Activated CD4-positive, alpha-beta T cell treated with anti-CD3 and anti-CD28 coated beads, Interleukin-2, amount 10 ng/mL, durations not matched to agents 7 days and 5 days (primary cell): ENCODE results near the gene SIPA1L2. TPM values are rescaled to one million over a fixed set of nuclear protein-coding genes. Genes with fewer than 3 reads are reported as not detected.

Experiments used
- CTCF ChIA-PET: fragments of 350-600 bp; sonication (Branson Sonifier 250); formaldehyde crosslinking; loops from one replicate; lab custom pipeline; 2021; ENCODE audit warnings: antibody characterized with exemption; lab: Charles Lee
- POLR2A ChIA-PET: fragments of 350-600 bp; sonication (Branson Sonifier 250); formaldehyde crosslinking; loops from one replicate; lab custom pipeline; 2021; ENCODE audit warnings: antibody characterized with exemption; lab: Charles Lee
- DNase-seq: peaks from one replicate; pipeline ENCODE4 v3.0.0-alpha.2; 2020
- H3K27ac Mint-ChIP-seq: one replicate; pipeline ENCODE4 v1.8.0; 2021; ENCODE audit warnings: mild to moderate bottlenecking, moderate library complexity, mixed read lengths
- H3K27me3 Mint-ChIP-seq: one replicate; pipeline ENCODE4 v1.8.0; 2021; ENCODE audit warnings: mixed read lengths
- H3K36me3 Mint-ChIP-seq: one replicate; pipeline ENCODE4 v1.8.0; 2021; ENCODE audit warnings: low read depth, mixed read lengths
- H3K4me1 Mint-ChIP-seq: one replicate; pipeline ENCODE4 v1.8.0; 2021; ENCODE audit warnings: mixed read lengths
- H3K4me3 Mint-ChIP-seq: one replicate; pipeline ENCODE4 v1.8.0; 2021; ENCODE audit warnings: mild to moderate bottlenecking, moderate library complexity, mixed read lengths
- H3K9me3 Mint-ChIP-seq: one replicate; pipeline ENCODE4 v1.8.0; 2021; ENCODE audit warnings: mixed read lengths
- total RNA-seq, 2 experiments: library from RNA; stranded (reverse); gene quantifications; one replicate each; pipeline ENCODE4 v1.2.3, GENCODE V29; 2021

The SIPA1L2 gene
- total RNA-seq, 2 experiments from 2014 or later = 0.62 to 0.77 TPM

GRCh38 chr1:232593717-232594502, 36.0 kb downstream of the SIPA1L2 start:
- ChIA-PET CTCF (interaction anchor here (1.6 to 2.3 kb wide), 2 partner anchors 15 to 34 kb away, joined by 3 to 6 read pairs; no protein-coding TSS in a partner anchor), POLR2A (no interaction called here)
- DNase-seq = no peak
- H3K9me3 Mint-ChIP-seq = peaks cover 7% of the 10 kb centered on the region
- H3K4me3 Mint-ChIP-seq = no peak overlapping the region
- peaks cover 10% of the 10 kb centered on the region for H3K36me3 Mint-ChIP-seq
- no peaks in the 10 kb centered on the region for H3K27me3 Mint-ChIP-seq
- peaks cover 43% of the 10 kb centered on the region for H3K4me1 Mint-ChIP-seq
- H3K27ac Mint-ChIP-seq = peak overlapping the region; percentile 1

- no peaks in the 10 kb centered on the region for H3K27me3 Mint-ChIP-seq
- H3K36me3 Mint-ChIP-seq = peaks cover 10% of the 10 kb centered on the region
- no peak for DNase-seq
- H3K4me1 Mint-ChIP-seq = peaks cover 21% of the 10 kb centered on the region
- H3K4me3 Mint-ChIP-seq = no peak overlapping the region
- CTCF ChIA-PET = interaction anchor here (1.3 kb wide), 1 partner anchor 12 kb away, joined by 4 read pairs; no protein-coding TSS in a partner anchor
- no peak overlapping the region for H3K27ac Mint-ChIP-seq
- peaks cover 16% of the 10 kb centered on the region for H3K9me3 Mint-ChIP-seq
- POLR2A ChIA-PET = no interaction called here
Observed at GRCh38 chr1:232591344-232591743, 38.6 kb downstream of the SIPA1L2 start.

GRCh38 chr1:232590744-232591082, 39.2 kb downstream of the SIPA1L2 start:
- Mint-ChIP-seq H3K4me3 (no peak overlapping the region), H3K4me1 (peaks cover 18% of the 10 kb centered on the region), H3K36me3 (peaks cover 10% of the 10 kb centered on the region), H3K9me3 (peaks cover 16% of the 10 kb centered on the region), H3K27ac (no peak overlapping the region), H3K27me3 (no peaks in the 10 kb centered on the region)
- CTCF ChIA-PET = interaction anchor here (1.0 to 2.4 kb wide), 3 partner anchors 8 to 11 kb away, joined by 3 to 6 read pairs (median 4); no protein-coding TSS in a partner anchor
- no peak for DNase-seq
- POLR2A ChIA-PET = no interaction called here

- H3K27me3 Mint-ChIP-seq = no peaks in the 10 kb centered on the region
- no peak overlapping the region for H3K4me3 Mint-ChIP-seq
- no peak for DNase-seq
- H3K27ac Mint-ChIP-seq = peak overlapping the region; percentile 51
- H3K9me3 Mint-ChIP-seq = peaks cover 16% of the 10 kb centered on the region
- ChIA-PET CTCF (interaction anchor here (0.5 to 2.4 kb wide), 5 partner anchors 9 to 649 kb away, joined by 3 to 6 read pairs (median 4); no protein-coding TSS in a partner anchor), POLR2A (no interaction called here)
- peaks cover 18% of the 10 kb centered on the region for H3K4me1 Mint-ChIP-seq
- H3K36me3 Mint-ChIP-seq = peaks cover 10% of the 10 kb centered on the region
Observed at GRCh38 chr1:232589812-232590743, 39.9 kb downstream of the SIPA1L2 start.

- POLR2A ChIA-PET = no interaction called here
- Mint-ChIP-seq H3K27me3 (no peaks in the 10 kb centered on the region), H3K4me3 (no peak overlapping the region), H3K36me3 (peaks cover 10% of the 10 kb centered on the region), H3K9me3 (peaks cover 18% of the 10 kb centered on the region), H3K4me1 (peaks cover 18% of the 10 kb centered on the region), H3K27ac (no peak overlapping the region)
- CTCF ChIA-PET = interaction anchor here (1.0 to 2.4 kb wide), 3 partner anchors 9 to 26 kb away, joined by 3 to 6 read pairs (median 4); no protein-coding TSS in a partner anchor
- no peak for DNase-seq
Observed at GRCh38 chr1:232589111-232589811, 40.7 kb downstream of the SIPA1L2 start.

DNA sequence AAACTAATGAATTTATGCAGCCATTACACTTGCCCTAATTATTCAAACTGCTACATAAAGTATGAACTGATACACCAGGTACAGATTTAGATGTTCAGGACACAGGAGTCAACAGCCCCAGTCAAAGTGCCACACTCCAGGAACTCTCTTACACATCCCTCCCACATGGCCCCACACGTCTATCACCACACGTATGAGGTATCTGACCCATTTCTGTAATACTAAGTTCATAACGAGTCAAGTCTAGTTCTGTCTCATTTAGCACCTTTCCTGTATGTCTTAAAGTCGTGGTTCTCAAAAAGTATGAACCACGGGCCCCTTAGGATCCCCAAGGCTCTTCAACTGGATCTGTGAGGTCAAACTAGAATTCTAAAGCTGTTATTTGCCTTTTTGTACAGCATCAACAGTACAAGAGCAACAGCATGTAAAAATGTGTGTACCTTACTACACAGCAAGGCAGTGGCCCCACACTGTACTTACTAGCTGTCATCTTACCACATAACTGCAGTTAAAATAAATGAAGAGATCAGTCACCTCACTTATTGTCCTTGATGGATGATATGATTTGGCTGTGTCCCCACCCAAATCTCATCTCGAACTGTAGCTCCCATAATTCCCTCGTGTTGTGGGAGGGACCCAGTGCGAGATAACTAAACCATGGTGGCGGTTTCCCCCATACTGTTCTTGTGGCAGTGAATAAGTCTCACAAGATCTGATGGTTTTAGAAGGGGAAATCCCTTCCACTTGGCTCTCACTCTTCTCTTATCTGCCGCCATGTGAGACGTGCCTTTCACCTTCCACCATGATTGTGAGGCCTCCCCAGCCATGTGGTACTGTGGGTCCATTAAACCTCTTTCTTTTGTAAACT, 42.6 kb downstream of the SIPA1L2 start:
- H3K27ac Mint-ChIP-seq = no peak overlapping the region
- CTCF ChIA-PET = no interaction called here
- H3K4me1 Mint-ChIP-seq = peaks cover 18% of the 10 kb centered on the region
- peaks cover 12% of the 10 kb centered on the region for H3K36me3 Mint-ChIP-seq
- no peaks in the 10 kb centered on the region for H3K27me3 Mint-ChIP-seq
- no peak for DNase-seq
- no peak overlapping the region for H3K4me3 Mint-ChIP-seq
- POLR2A ChIA-PET = interaction anchor here (0.7 kb wide), 1 partner anchor 9 kb away, joined by 4 read pairs; no protein-coding TSS in a partner anchor
- peaks cover 18% of the 10 kb centered on the region for H3K9me3 Mint-ChIP-seq

DNA sequence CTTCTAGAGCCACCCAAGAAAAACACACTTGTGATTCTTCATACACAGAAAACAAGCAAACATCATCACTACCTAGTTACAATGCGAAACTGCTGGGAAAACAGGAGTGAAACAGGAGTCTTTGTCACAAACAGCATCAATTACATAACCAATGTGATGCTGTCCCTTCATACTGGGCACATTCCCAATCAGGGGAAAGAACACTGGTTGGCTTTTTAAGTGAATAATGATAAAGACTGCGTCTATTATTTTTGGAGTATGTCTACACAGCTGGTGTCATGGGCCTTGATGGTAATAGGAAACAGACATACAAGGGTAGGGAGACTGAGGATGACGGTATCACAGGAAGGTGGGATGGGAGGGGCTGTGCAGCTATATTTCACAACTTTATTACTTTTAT, 43.3 kb downstream of the SIPA1L2 start:
- peaks cover 18% of the 10 kb centered on the region for H3K4me1 Mint-ChIP-seq
- CTCF ChIA-PET = no interaction called here
- H3K4me3 Mint-ChIP-seq = no peak overlapping the region
- POLR2A ChIA-PET = no interaction called here
- DNase-seq = no peak
- H3K9me3 Mint-ChIP-seq = peaks cover 18% of the 10 kb centered on the region
- H3K36me3 Mint-ChIP-seq = peaks cover 12% of the 10 kb centered on the region
- H3K27me3 Mint-ChIP-seq = no peaks in the 10 kb centered on the region
- H3K27ac Mint-ChIP-seq = no peak overlapping the region

DNA sequence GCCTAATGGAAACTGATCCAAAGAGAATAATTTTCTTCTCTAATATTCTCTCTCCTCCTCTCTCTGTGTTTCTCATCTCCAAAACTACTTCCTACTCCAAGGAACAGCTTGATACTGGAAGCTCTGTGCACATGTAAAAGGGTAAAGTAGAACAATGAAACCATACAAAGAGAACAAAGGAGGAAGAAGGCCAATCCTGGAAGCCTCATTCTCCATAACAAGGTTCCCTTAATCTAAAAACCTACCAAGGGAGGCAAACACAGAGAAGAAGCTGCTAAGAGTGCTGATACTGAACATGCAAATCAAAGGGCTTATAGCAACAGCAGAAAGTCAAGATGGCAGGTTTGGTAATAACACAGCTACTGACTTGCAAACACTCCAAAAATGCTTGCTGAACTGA, 44.4 kb downstream of the SIPA1L2 start:
- ChIA-PET POLR2A (interaction anchor here (0.7 kb wide), 1 partner anchor 12 kb away, joined by 3 read pairs; no protein-coding TSS in a partner anchor), CTCF (interaction anchor here (1.2 kb wide), 1 partner anchor 155 kb away, joined by 3 read pairs; no protein-coding TSS in a partner anchor)
- Mint-ChIP-seq H3K36me3 (peaks cover 12% of the 10 kb centered on the region), H3K27me3 (no peaks in the 10 kb centered on the region), H3K9me3 (peaks cover 23% of the 10 kb centered on the region), H3K27ac (no peak overlapping the region), H3K4me3 (no peak overlapping the region), H3K4me1 (peaks cover 21% of the 10 kb centered on the region)
- DNase-seq = no peak

GRCh38 chr1:232581932-232582331, 48.0 kb downstream of the SIPA1L2 start:
- ChIA-PET CTCF (no interaction called here), POLR2A (no interaction called here)
- no peak for DNase-seq
- peaks cover 43% of the 10 kb centered on the region for H3K4me1 Mint-ChIP-seq
- H3K27ac Mint-ChIP-seq = no peak overlapping the region
- H3K9me3 Mint-ChIP-seq = peaks cover 7% of the 10 kb centered on the region
- H3K4me3 Mint-ChIP-seq = no peak overlapping the region
- peaks cover 6% of the 10 kb centered on the region for H3K36me3 Mint-ChIP-seq
- H3K27me3 Mint-ChIP-seq = no peaks in the 10 kb centered on the region
